Measurements from ENCODE around the gene DDX55.
"Not testable (repeated sequence)": the region's sequence is repeated elsewhere in the genome, so short reads cannot be mapped to it uniquely, and the experiment has no call there.

The DDX55 gene, protein sequence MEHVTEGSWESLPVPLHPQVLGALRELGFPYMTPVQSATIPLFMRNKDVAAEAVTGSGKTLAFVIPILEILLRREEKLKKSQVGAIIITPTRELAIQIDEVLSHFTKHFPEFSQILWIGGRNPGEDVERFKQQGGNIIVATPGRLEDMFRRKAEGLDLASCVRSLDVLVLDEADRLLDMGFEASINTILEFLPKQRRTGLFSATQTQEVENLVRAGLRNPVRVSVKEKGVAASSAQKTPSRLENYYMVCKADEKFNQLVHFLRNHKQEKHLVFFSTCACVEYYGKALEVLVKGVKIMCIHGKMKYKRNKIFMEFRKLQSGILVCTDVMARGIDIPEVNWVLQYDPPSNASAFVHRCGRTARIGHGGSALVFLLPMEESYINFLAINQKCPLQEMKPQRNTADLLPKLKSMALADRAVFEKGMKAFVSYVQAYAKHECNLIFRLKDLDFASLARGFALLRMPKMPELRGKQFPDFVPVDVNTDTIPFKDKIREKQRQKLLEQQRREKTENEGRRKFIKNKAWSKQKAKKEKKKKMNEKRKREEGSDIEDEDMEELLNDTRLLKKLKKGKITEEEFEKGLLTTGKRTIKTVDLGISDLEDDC

DNA sequence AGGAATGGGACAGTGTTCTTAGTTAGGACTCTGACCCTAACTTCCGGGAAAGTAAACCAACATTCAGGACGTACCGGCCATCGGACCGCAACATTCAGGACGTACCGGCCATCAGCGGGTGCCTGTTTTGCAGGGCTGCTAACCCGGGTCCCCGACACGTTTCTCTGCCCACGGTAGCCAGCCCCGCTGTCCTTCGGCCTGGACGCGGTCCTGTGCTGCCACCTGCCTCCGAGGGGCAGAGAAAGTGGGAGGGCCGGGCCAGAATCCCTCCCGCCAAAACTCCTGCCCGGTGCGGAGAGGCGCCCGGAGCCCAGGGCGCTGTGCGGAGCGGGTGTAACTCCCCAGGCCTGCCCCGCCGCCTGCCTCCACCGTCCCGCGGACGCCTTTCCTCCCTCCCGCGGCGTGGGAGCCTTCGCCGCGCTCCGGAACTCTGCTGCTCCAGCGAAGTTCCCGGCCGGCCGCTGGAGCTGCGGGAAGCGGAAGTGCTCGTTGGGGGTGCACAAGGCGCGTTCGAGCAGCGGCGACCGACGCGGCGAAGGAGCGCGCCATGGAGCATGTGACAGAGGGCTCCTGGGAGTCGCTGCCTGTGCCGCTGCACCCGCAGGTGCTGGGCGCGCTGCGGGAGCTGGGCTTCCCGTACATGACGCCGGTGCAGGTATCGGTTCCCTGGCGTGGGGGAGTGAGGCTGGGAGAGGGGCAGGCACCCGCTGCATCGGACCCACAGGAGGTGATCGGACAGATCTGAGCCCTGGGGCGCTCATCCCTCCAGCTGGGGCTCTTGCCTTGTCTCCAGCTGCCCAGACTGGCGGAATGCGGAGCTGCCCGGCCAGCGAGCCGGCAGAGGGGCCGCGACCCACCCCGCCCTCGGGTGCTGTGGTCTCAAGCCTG lies at the start of gene DDX55:
TSS of gene DDX55 (plus strand) at position 498 of the 888 bp plus-strand sequence. CDS start at position 548, 50 bp downstream.
- DNase-seq = peak; percentile 84

DNA sequence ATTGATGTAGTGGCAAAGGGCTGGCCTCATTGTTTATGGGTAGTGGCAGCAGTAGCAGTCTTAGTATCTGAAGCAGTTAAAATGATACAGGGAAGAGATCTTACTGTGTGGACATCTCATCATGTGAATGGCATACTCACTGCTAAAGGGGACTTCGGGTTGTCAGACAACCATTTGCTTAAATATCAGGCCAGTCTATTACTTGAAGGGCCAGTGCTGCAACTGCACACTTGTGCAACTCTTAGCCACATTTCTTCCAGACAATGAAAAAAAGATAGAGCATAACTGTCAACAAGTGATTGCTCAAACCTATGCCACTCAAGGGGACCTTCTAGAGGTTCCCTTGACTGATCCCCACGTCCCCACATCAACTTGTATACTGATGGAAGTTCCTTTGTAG lies 47.8 kb upstream of the DDX55 start:
- DNase-seq = not testable (repeated sequence)

DNA sequence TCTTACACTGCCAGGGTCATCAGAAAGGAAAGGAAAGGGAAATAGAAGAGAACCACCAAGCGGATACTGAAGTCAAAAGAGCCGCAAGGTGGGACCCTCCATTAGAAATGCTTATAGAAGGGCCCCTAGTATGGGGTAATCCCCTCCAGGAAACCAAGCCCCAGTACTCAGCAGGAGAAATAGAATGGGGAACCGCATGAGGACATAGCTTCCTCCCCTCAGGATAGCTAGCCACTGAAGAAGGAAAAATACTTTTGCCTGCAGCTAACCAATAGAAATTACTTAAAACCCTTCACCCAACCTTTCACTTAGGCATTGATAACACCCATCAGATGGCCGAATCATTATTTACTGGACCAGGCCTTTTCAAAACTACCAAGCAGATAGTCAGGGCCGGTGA lies 47.1 kb upstream of the DDX55 start:
- DNase-seq = not testable (repeated sequence)

DNA sequence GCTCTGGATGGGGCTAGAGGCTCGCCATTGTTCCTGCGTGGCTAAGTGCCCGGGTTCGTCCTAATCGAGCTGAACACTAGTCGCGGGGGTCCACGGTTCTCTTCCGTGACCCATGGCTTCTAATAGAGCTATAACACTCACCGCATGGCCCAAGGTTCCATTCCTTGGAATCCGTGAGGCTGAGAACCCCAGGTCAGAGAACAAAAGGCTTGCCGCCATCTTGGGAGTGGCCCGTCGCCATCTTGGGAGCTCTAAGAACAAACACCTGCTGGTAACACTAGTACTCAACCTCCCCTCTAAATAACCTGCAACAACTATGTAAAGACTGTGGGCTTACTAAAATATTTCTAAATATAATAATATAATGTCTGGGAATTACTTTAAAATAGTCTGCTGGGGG lies 43.4 kb upstream of the DDX55 start:
- DNase-seq = not testable (repeated sequence)

DNA sequence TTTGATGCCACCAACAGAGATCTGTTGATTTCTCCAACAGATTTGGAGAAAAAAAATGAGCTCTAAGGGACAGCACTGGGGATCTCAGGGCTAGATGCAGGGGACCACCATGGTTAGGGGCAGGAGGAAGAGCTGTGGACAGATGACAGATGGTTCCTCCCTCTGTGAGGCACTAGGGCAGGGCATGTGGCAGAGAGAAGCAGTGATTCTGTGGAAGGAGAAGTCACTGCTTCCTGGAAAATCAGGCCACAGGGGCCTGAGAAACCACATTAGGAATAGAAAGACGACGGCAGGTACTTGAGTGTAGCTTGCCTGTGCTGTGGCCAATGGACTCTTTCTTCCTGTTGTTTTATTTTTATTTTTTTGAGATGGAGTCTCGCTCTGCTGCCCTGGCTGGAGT lies 42.4 kb upstream of the DDX55 start:
- DNase-seq = no peak

DNA sequence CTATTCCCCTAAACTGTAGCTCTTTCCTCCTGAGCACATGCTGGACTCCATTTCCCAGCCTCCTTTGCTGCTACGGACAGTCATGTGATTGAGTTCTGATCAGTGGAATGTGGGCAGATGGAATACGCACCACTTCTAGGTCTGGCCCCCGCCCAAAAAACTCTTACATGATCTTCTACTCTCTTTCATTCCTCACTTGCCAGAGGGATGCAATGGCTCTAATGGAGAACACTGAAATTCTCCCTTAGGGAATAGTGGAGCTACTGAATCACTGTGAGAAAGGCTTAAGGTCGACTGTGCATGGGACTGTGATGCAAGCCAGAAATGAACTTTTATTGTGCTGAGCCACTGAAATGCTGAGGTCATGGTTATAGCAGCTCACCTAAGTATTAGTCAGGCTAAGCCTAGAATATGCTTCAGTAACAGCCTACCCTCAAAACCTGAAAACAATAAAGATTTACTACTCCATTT lies 30.5 kb upstream of the DDX55 start:
- DNase-seq = no peak

DNA sequence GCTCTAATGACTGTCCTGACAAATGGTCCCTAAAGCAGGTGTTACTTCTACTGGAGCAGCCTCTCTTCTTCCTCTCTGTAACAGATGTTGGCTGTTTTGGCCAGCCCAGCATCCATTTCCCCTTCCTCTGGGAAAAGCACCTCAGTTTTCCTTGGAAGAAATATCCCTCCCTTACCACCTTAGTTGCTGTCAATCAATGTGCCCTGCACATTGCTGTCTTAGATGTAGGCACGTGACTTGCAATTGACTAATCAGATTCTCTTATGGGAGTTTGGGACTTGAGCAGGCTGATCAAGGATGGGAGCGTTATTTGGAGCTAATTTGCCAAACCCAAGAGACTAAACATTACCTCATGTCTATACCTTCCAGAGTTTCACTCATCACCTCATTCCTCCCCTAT lies 29.5 kb upstream of the DDX55 start:
- no peak for DNase-seq

DNA sequence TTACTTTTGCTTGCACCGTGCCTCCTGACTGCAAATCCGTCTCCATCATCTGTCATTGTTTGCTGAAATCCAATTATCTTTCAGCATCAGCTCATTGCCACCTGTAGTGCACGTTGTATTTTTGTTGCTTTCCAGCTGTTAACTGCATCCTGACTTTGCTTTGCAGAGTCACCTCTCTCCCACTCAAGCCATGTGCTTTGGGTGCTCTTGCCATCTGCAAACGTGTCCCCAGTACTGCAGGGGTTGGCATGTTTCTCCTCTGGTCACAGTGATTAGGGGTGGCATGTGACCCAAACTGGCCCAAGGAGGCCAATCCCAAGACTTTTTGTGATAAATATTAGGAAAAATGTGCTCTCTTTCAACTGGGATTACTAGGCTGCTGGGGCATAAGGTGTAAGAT lies 28.0 kb upstream of the DDX55 start:
- DNase-seq = no peak

DNA sequence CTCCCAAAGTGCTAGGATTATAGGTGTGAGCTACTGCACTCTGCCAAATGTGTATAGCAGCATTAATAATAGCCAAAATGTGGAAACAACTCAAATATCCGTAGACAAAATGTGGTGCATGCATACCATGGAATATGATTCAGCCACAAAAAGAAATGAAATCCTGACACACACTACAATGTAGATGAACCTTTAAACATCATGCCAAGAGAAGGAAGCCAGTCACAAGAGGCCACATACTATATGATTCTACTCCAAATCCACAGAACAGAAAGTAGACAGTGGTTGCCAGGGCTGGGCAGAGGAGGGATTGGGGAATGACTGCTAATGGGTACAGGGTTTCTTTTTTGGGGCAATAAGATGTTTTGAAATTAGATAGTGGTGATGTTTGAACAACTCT lies 25.3 kb upstream of the DDX55 start:
- no peak for DNase-seq

DNA sequence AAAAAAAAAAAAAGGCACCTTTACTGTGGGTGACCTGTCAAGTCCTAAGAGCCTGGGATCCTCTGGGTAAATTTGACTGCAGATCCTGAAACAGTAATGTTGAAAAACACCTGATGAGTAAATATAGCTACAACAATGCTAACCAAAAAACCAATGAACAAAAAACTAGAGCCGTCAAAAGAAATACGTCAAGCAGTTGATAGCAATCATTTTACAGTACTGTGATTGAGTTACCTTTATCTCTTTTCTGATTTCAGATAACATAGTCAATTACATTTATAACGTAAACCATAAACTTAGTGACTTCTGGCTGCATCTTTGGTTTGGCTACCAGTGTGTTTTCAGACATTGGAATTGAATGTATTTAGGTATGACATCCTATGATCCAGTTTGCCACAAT lies 23.7 kb upstream of the DDX55 start:
- no peak for DNase-seq

DNA sequence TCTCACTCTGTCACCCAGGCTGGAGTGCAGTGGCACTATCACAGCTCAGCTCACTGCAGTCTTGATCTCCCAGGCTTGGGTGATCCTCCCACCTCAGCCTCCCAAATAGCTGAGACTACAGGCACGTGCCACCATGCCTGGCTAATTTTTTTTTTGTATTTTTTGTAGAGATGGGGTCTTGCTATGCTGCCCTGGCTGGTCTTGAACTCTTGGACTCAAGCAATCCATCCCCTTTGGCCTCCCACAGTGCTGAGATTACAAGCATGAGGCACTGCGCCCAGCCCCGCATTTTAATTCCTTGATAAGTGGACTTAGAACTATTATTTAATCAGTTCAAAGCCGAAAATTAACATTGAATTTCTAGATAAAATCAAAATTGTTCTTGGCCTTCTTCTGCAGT lies 23.1 kb upstream of the DDX55 start:
- DNase-seq = not testable (repeated sequence)

DNA sequence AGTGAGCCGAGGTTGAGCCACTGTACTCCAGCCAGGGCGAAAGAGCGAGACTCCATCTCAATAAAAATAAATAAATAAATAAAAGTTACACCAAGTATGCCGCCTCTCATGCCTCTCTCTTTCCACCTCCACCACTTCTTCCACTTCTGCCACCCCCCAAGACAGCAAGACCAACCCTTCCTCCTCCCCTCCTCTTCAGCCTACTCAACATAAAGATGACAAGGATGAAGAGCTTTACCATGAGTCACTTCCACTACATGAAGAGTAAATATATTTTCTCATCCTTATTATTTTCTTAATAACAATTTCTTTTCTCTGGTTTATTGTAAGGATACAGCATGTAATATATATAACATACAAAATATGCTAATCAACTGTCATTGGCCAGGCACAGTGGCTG lies 21.1 kb upstream of the DDX55 start:
- DNase-seq = no peak

DNA sequence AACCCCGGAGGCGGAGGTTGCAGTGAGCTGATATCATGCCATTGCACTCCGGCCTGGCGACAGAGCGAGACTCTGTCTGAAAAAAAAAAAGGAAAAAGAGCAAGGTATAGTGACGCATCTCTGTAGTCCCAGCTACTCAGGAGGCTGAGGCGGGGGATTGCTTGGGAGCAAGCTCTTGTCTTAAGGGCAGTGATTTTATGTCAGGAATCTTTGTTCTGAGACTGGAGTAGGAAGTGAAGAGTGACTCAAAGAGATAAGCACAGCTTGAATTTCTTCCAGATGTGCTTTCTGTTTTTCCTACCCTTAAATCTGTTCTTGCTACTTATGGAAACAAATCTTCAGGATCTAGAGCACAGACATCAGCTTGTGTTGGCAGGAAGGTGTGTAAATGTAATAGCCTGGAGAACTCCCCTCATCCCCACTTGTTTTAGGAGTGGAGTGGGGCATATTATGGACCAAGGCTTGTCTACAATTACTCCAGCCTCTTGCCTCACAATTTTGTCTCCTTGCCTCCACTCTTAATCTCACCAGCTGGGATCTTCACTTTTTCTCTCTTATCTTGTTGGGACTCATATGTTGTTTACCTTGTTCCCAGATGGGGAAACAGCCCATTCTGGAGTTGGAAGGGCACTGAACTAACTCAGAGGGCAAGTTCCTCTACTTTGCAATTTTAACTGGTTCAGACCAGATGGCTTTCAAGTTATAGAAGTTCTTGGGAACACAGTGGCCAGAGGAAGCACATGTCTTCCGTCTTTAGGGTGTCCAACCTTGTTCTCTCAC lies 10.0 kb upstream of the DDX55 start:
- no peak for DNase-seq

DNA sequence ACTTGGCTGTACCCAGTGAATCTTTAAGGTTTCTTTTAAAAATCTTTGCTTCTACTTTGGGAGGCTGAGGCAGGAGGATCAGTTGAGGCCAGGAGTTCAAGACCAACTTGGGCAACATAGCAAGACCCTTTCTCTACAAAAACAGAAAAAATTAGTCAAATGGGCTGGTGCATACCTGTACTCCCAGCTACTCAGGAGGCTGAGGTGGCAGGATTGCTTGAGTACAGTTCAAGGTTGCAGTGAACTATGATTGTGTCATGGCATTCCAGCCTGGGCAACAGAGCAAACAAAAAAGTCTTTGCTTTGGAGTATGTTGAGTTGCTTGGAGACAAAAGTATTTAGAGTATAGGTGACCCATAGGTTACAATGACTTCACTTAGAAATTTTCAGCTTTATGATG lies 6.2 kb upstream of the DDX55 start:
- no peak for DNase-seq

DNA sequence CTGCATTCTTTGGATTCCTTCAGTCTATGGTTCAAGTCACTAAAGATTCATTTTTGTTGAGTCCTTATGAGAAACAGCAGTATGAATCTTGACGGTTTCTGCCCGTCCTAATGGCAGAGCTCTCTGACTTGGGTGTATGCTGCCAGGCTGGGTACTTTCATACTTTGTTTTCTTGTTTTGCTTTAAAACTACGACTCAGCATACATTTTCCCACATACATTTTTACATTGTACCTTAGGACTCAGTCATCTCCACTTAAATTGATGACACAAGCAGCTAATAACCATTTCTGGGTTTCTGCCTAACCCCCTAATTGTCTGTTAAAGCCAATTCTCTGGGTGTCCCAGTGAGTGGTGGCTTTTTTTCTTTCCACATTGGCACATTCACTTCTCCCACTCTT lies 4.8 kb upstream of the DDX55 start:
- DNase-seq = no peak

DNA sequence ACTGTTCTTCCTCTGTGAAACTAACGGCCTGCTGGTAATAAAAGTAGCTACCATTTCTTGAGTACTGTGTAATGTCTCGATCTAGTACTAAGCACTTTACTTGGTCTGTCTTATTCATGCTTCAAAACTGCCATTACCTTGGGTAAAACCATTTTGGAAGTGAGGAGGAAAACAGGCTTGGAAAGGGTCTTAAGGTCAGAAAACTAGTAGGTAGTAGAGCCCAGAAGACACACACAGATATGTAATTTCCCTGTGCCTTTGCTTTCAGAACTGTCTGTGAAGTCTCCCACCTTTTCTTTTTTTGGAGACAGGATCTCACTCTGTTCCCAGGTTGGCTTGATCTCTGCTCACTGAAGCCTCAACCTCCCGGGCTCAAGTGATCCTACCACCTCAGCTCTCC lies 3.4 kb upstream of the DDX55 start:
- DNase-seq = no peak

DNA sequence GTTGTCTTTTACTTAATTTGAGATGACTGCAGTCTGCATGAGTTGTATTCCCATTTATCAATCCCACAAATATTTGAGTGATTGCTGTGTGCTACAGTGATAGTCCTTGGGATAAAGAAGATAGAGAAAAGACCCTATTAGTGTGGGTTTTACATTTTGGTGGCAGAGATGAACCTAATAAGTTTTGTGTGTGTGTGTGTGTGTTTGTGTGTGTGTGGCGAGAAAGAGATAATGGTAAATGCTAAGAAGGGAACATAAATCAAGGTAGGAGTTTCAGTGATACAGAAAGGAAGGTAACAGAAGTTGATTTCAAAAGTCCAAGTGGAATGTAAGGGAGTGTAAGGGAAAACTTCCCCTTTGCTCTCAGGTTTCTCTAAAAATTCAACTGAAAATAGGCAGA lies 2.6 kb upstream of the DDX55 start:
- DNase-seq = no peak

DNA sequence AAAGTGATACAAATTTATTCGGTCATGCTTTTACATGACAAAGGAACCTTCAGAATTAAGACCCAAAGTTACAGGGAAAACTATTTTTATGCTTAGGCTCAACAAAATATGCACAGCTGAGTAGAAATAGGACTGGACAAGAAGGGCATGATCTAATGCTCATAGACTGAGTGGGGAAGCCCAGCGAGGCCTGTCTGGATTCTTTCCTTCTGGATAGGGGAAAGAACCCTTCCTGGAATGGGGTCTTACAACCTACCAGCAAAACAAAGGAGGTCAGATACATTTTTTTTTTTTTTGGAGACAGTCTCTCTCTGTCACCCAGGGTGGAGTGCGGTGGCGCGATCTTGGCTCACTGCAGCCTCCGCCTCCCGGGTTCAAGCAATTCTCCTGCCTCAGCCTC lies 2.2 kb upstream of the DDX55 start:
- DNase-seq = no peak

DNA sequence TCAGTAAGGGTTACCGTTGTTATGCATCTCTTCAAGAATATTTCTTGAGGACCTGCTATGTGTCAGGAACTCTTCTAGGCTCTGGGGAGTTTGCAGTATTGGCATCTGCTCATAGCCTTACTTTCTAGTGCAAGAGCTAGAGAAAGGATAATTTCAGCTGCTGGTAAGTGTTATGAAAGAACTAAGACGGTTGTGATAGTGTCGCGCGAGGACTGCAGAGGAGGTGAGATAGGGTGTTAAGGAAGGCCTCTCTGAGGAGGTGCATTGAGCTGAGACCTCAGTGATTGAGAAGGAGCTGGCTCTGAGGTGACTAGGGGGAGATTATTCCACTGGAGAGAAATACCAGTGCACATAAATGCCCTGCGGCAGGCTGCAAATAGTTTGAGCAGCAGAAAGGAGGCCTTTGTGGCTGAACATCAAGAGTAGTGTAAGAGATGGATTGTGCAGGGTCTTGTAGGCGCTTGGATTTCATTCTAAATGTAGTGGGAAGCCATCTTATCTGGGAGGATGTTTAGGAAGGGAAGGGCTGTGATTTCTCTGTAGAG lies 824 bp downstream of the DDX55 start:
- no peak for DNase-seq

DNA sequence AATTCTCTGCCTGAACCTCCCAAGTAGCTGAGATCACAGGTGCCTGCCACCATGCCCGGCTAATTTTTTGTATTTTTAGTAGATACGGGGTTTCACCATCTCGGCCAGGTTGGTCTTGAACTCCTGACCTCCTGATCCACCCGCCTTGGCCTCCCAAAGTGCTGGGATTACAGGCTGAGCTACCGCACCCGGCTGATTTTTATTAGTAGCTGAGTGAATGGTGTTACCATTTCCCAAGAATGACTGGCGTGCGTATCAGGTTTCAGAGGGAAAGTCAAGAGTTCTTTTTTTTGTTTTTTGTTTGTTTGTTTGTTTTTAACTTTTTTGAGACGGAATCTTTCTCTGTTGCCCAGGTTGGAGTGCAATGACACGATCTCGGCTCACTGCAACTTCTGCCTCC lies 1.6 kb downstream of the DDX55 start:
- not testable (repeated sequence) for DNase-seq

DNA sequence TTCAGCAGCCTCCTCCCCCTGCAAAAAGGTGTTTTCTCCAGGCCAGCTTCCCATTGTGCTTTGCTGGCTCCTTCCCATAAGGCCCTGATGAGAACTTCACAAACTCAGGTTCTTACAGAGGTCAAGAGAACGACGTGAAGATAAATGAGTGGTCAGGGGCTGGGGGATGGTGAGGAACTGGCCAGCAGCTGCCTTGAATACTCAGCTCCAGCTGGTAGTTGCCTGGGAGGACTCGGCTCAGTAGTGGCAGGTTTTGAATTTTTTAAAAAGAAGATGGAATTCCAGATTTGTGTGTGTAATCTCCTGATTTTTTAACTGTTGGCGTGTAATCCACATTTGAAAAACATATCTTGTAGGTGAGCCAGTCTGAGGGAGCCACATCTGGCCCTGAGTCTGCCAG lies 5.9 kb downstream of the DDX55 start:
- no peak for DNase-seq

DNA sequence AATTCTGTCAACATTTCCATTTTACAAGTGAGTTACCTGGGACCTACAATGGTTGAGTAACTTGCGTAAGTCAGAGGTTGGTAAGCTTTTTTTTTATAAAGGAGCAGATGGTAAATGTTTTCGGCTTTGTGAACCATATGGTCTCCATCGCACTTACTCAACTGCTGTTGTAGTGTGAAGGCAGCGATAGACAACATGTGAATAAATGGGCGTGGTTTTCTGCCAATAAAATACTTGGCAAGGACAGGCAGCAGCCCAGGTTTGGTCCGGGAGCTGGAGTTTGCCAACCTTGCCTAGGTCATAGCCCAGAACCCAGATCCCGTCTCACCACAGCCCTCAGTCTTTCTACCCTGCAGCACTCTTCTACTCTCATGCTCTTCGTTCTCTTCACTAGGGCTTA lies 6.3 kb downstream of the DDX55 start:
- DNase-seq = no peak

DNA sequence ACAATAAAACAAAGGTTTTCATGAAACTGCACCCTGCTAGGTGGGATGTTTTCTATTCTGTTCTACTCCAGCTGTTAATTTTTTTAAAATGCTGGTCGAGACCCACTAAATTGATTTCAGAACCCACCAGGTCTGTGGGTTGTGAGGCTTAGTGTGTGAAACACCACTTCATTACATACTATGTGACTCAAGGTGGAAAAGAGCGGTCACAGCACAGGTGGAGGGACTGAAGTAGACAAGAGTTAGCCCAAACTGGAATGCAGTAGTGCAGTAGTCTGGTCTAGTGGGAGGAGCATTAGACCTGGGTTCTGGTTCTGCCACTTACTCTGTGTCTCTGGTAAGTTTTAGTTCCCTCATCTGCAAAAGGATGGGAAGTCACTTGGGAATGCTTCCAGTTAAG lies 12.2 kb downstream of the DDX55 start:
- DNase-seq = no peak
